ENCODE measurements around the gene DYRK3.
"Not testable (repeated sequence)": the region's sequence is repeated elsewhere in the genome, so short reads cannot be mapped to it uniquely, and the experiment has no call there.

DNA sequence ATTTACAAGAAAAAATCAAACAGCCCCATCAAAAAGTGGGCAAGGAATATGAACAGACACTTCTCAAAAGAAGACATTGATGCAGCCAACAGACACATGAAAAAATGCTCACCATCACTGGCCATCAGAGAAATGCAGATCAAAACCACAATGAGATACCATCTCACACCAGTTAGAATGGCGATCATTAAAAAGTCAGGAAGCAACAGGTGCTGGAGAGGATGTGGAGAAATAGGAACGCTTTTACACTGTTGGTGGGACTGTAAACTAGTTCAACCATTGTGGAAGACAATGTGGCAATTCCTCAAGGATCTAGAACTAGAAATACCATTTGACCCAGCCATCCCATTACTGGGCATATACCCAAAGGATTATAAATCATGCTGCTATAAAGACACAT lies 6.7 kb downstream of the DYRK3 start:
- TF ChIP-seq ZBTB33 (IDR thresholded peaks at IDR 0.05); USF1 (IDR thresholded peaks at IDR 0.05; ENCODE audit: borderline replicate concordance, extremely low read length, insufficient read depth, low read depth, low read length); SP1 (IDR thresholded peaks at IDR 0.05; ENCODE audit: low read depth, low read length); CTCF (IDR thresholded peaks at IDR 0.05 in 2 of 3, conservative IDR thresholded peaks at IDR 0.05 in 1 of 3; ENCODE audit: control insufficient read depth in 2 of 3, extremely low read depth in 1 of 3, insufficient read depth in 1 of 3, low read depth in 3 of 3, low read length in 3 of 3); BCL3 (IDR thresholded peaks at IDR 0.05; ENCODE audit: borderline replicate concordance, insufficient read depth, low read depth, low read length, poor library complexity, severe bottlenecking); EZH2 (IDR thresholded peaks at IDR 0.05; ENCODE audit: borderline replicate concordance, control insufficient read depth, low read depth, low read length); ZZZ3 (IDR thresholded peaks at IDR 0.05; ENCODE audit: control insufficient read depth, insufficient read length, low read depth); EP300 (IDR thresholded peaks at IDR 0.05; ENCODE audit: borderline replicate concordance in 1 of 2, control insufficient read depth in 1 of 2, low read depth in 2 of 2, low read length in 2 of 2); SPI1 (IDR thresholded peaks at IDR 0.05; ENCODE audit: borderline replicate concordance, insufficient read depth, low read depth, low read length); SUZ12 (IDR thresholded peaks at IDR 0.05; ENCODE audit: unreplicated experiment); POLR2A (IDR thresholded peaks at IDR 0.05; ENCODE audit: low read depth, low read length); SREBF2 (IDR thresholded peaks at IDR 0.05; ENCODE audit: low read length): not testable (repeated sequence)
- TF ChIP-seq, protein P1, sequence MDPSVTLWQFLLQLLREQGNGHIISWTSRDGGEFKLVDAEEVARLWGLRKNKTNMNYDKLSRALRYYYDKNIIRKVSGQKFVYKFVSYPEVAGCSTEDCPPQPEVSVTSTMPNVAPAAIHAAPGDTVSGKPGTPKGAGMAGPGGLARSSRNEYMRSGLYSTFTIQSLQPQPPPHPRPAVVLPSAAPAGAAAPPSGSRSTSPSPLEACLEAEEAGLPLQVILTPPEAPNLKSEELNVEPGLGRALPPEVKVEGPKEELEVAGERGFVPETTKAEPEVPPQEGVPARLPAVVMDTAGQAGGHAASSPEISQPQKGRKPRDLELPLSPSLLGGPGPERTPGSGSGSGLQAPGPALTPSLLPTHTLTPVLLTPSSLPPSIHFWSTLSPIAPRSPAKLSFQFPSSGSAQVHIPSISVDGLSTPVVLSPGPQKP (IDR thresholded peaks at IDR 0.05; ENCODE audit: low read depth, low read length) = not testable (repeated sequence)
